ACHN (cell line): ENCODE results near the gene DUS1L.

Experiments used
- DNase-seq: peaks from one replicate; pipeline ENCODE4 v3.0.0-alpha.2; 2015
- in situ Hi-C: cut with HindIII; loops from 2 replicates; pipeline ENCODE4 v1.10.0; 2017; ENCODE audit warnings: low sequenced_read_pairs, low pct_ligation_motif_present, low pct_unique_long_range_greater_than_20kb

Gene DUS1L

GRCh38 chr17:82080048-82080788 is 14.6 kb upstream of the DUS1L start:
- no peak for DNase-seq

DNA sequence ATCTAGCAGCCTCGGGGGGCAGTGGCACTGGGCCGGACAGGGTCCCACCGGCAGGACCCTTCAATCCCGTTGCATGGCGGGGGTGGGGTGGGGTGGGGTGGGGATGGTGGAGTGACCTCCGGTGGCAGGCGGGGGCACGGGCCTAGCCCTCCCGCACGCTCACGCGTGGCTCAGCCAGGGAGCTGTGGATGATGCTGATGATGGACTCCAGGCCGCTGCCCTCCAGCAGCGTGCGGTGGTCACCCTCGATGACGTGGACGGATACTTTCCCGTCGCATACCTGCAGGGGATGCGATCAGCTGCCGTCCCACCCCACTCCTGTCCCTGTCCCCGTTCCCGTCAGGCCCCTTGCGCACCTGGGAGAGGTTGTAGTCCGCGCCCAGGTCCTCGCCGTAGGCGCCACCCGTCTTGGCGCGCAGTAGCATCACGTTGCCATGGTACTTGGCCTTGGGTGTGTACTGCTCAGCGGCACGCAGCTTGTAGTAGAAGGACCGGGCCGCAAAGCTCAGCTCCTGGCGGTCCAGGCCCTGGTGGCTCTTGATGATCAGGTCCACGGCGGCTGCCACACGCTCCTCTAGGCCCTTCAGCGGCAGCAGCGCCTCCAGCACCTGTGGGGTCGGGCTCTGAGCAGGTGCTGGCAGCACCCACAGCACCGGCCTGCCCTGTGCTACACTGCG is 13.5 kb upstream of the DUS1L start:
- no peak for DNase-seq

More at GRCh38 chr17:82080048-82080788, 14.6 kb upstream of the DUS1L start:
- in situ Hi-C loops, result no loop called here

GRCh38 chr17:82078433-82078832 is 12.8 kb upstream of the DUS1L start:
- in situ Hi-C loops, result no loop called here
- DNase-seq, result no peak

More for the DNA sequence above, 13.5 kb upstream of the DUS1L start:
- in situ Hi-C loops, result no loop called here

DNA sequence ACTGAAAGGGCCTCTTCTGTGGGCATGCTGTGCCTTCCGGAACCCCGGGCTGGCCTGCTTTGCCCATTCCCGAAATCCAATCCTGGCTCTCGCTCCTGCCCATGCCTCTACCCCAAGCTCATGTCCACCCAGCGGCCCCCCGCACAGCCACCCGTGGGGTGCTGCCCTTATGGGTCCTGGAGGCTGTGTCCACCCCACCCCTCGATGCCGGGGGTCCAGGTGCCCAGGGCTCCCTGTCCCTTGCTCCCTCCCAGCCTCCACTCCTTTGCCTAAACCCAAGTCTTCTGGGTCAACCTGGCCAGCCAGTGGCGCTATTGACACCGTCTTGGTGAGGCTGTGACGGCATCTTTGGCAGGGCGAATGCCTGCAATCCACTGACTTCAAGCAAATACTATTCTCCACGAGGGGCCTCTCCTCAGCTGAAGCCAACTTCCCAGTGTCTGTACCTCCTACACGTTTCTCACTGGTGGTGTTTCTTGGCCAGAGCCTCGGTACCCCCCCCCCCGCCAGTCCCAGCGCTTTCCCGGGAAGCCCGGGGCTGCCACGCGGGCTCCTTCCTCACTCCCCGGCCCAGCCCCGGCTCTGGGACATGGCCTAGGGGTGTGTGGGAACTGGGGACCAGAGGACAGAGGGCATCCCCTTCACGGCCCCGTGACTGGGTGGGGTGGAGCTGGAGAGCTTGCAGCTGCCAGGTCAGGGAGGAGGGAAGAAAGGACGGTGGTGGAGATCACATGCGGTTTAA is 12.2 kb upstream of the DUS1L start:
- in situ Hi-C loops, result no loop called here
- no peak for DNase-seq

GRCh38 chr17:82076785-82077591 is 11.4 kb upstream of the DUS1L start:
- in situ Hi-C loops, result no loop called here
- DNase-seq, result no peak

GRCh38 chr17:82076018-82076784 is 10.6 kb upstream of the DUS1L start:
- in situ Hi-C loops, result no loop called here
- no peak for DNase-seq

- in situ Hi-C loops, result no loop called here
- DNase-seq, result no peak
These were observed 7.8 kb upstream of the DUS1L start for GRCh38 chr17:82073446-82073845.

DNA sequence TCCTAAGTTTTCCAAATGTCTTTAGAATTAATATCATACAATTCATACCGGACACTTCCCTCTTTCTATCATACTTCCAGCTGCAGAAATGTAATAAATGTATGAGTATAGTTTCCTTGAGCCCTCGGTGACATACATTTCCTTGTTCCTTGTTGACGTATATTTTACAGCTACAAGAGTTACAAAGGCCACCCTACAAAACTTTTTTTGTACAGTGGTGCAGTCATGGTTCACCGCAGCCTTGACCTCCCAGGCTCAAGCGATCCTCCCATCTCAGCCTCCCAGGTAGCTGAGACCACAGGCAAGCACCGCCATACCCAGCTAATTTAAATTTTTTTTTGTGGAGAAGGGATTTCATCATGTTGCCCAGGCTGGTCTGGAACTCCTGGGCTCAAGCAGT is 7.2 kb upstream of the DUS1L start:
- in situ Hi-C loops, result no loop called here
- DNase-seq, result no peak

- in situ Hi-C loops, result no loop called here
- DNase-seq, result no peak
These were observed 5.0 kb upstream of the DUS1L start for GRCh38 chr17:82070611-82071010.

GRCh38 chr17:82065193-82065637 is 389 bp downstream of the DUS1L start:
- peak; percentile 44 for DNase-seq
- in situ Hi-C loops, result no loop called here

- no peak for DNase-seq
- in situ Hi-C loops, result no loop called here
These were observed 991 bp downstream of the DUS1L start for GRCh38 chr17:82064433-82065192.

- in situ Hi-C loops, result no loop called here
- DNase-seq, result no peak
These were observed 1.9 kb downstream of the DUS1L start for GRCh38 chr17:82063424-82064415.

DNA sequence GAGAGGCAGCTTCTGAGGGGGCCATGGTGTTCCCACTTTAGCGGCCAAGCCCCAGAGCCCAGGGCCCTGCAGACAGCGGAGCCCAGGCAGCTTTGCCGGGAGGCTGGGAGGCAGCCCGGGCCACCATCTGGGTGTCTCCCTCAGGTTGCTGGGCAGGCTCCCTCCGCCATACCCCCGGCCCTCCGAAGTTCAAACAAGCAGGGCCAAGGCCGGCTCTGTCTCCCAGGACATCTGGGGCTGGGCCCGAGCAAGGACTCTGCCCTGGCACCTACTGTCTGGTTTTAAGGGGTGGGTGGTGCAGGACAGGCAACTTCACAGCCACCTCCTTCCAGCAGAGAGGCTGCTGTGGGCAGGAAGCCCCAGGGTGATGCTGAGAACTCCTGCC is 2.6 kb downstream of the DUS1L start:
- in situ Hi-C loops, result no loop called here
- no peak for DNase-seq

DNA sequence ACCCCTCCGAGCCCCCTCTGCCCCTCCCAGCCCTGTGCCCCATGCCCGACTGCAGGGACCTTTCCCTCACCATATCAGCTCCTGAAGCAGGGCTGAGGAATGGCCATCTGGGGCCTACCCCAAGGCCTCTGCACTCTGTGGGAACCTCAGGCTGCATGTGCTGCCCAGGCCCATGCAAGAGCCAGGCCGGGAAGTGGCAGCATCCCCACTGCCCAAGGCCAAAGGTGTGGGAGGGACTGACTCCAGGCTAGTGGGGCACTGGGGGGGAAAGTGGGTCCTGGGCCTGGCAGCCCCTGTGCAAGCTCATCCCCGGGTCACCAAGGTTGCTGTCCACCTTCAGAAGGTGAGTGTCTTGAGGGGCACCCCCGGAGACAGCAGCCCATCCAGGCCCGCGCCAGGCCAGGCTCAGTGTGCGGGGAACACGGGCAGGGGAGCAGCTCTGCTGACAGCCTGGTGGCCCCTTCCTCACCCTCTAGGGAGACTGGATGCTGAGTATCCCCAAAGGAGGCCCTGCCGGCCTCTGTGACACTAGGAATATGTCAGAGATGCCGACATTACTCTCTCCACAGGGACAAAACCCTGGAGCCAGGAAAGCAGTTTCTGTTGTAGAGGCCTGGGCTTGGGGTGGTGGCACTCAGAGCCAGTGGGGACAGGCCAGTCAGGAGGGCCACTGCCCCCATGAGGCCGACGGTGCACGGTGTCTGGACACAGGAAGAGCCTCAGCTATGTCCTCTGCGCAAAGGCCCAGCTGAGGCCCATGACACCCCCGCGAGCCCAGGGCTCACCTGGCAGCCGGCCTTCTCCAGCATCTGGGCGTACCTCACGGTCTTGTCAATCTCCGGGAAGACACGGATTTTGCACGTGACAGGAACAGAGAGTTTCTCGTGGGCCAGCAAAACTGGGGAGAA is 3.3 kb downstream of the DUS1L start:
- in situ Hi-C loops, result no loop called here
- DNase-seq, result no peak
